Measurements from ENCODE around the gene H6PD.
A peak's percentile ranks its signal among the peaks of the same experiment; 100 is the strongest.

GRCh38 chr1:9249534-9250410 lies 15.2 kb downstream of the H6PD start:
- TF ChIP-seq, protein P1, sequence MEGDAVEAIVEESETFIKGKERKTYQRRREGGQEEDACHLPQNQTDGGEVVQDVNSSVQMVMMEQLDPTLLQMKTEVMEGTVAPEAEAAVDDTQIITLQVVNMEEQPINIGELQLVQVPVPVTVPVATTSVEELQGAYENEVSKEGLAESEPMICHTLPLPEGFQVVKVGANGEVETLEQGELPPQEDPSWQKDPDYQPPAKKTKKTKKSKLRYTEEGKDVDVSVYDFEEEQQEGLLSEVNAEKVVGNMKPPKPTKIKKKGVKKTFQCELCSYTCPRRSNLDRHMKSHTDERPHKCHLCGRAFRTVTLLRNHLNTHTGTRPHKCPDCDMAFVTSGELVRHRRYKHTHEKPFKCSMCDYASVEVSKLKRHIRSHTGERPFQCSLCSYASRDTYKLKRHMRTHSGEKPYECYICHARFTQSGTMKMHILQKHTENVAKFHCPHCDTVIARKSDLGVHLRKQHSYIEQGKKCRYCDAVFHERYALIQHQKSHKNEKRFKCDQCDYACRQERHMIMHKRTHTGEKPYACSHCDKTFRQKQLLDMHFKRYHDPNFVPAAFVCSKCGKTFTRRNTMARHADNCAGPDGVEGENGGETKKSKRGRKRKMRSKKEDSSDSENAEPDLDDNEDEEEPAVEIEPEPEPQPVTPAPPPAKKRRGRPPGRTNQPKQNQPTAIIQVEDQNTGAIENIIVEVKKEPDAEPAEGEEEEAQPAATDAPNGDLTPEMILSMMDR (IDR thresholded peaks at IDR 0.05; ENCODE audit: low read depth, low read length) = peak; percentile 18; the same call in 1 of the 2 replicates
- TF ChIP-seq EZH2phosphoT487 (IDR thresholded peaks at IDR 0.05; ENCODE audit: low read depth) = no peak
